Cardiac fibroblast (primary cell): ENCODE measurements around the gene TRAF2.
"Not testable (repeated sequence)": the region's sequence is repeated elsewhere in the genome, so short reads cannot be mapped to it uniquely, and the experiment has no call there.

ENCODE experiments used
- DNase-seq, 2 donors: peaks; one replicate each; pipeline versions ENCODE4 v3.0.0 to v3.0.0-alpha.2; 2010; ENCODE audit warnings: low read depth in 2 of 2
- H3K4me3 ChIP-seq, 2 donors: replicated peaks in 1 of 2; 1 replicate in 1 of 2; 2 replicates in 1 of 2; pipeline ENCODE4 v1.5.1; 2011; ENCODE audit warnings: low read depth in 2 of 2, low read length in 2 of 2, mild to moderate bottlenecking in 2 of 2, moderate library complexity in 1 of 2
- TF ChIP-seq, protein P1 (sequence below): IDR thresholded peaks from one replicate; pipeline ENCODE4 v1.5.1; 2011; ENCODE audit warnings: low read depth, mild to moderate bottlenecking, low read length, inconsistent platforms

TRAF2 gene

GRCh38 chr9:136867917-136868316 is 18.4 kb upstream of the TRAF2 start:
- TF ChIP-seq, protein P1, sequence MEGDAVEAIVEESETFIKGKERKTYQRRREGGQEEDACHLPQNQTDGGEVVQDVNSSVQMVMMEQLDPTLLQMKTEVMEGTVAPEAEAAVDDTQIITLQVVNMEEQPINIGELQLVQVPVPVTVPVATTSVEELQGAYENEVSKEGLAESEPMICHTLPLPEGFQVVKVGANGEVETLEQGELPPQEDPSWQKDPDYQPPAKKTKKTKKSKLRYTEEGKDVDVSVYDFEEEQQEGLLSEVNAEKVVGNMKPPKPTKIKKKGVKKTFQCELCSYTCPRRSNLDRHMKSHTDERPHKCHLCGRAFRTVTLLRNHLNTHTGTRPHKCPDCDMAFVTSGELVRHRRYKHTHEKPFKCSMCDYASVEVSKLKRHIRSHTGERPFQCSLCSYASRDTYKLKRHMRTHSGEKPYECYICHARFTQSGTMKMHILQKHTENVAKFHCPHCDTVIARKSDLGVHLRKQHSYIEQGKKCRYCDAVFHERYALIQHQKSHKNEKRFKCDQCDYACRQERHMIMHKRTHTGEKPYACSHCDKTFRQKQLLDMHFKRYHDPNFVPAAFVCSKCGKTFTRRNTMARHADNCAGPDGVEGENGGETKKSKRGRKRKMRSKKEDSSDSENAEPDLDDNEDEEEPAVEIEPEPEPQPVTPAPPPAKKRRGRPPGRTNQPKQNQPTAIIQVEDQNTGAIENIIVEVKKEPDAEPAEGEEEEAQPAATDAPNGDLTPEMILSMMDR, result no peak
- no peak overlapping the region for H3K4me3 ChIP-seq
- no peak for DNase-seq

DNA sequence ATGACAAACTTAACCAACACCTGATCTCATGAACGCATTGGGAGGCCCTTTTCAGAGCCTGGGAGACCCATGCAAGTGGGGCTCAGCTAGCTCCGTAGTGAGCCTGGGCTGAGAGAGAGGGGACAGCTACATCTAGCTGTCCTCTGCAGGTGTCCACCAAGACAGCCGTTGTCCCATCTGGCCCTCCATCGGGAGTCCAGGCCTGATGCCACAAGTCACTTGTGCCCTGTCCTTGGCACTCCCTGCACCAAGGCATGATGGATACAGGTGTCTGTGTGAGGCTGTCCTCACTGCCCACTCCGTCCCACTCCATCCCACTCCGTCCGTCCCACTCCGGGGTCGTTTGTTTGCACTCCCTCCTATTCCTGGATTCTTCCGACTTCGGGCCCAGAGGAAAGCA is 17.7 kb upstream of the TRAF2 start:
- TF ChIP-seq, protein P1, result no peak
- no peak for DNase-seq
- no peak overlapping the region for H3K4me3 ChIP-seq

DNA sequence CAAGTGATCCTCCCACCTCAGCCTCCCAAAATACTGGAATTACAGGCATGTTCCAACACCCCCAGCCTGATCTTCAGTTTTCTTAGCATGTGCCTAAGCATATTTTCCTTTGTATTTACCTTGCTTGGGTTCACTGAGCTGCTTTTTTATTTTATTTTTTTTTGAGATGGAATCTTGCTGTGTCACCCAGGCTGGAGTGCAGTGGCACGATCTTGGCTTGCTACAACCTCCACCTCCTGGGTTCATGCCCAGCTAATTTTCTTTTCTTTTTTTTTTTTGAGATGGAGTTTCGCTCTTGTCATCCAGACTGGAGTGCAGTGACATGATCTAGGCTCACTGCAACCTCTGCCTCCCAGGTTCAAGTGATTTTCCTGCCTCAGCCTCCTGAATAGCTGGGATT is 16.7 kb upstream of the TRAF2 start:
- not testable (repeated sequence) for DNase-seq, H3K4me3 ChIP-seq

DNA sequence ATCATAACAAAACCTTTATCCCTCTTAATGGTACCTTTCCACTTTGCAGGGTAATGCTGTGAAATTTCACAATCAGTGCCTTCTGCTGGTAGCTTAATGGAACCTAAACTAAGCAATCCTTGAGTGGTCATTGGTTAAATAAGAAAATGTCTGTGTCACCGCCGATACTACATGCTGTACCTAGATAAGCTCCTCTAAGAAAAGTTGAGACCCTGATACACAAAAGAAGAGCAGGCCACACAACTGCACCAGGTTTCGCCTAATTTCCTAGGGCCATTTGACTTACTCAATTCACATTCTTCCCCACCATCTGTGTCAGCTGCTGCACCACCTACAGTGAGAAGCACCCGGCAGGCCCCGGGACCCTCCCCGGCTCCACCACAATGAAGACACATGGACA is 11.2 kb upstream of the TRAF2 start:
- DNase-seq, result no peak
- no peak overlapping the region for H3K4me3 ChIP-seq
- TF ChIP-seq, protein P1, result no peak

DNA sequence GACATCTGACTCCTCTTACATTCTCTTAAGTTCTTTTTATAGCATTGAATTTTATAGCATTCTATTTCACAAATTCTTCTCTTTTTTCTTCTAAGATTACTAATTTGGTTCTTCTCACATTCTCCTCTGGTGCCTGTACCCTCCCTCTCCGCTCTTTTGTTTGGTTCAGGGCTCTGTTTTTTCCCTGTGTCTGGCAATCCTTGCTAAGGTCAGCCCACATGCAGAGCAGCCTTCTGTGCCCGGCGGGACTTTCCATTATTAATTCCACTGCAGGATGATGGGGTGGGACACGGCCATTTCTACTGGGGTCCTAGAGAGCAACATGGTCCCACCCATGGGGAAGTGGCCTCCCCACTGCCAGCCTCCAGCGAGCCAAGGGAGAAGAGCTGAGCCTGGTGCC is 9.8 kb upstream of the TRAF2 start:
- TF ChIP-seq, protein P1, result no peak
- no peak overlapping the region for H3K4me3 ChIP-seq
- DNase-seq, result no peak

DNA sequence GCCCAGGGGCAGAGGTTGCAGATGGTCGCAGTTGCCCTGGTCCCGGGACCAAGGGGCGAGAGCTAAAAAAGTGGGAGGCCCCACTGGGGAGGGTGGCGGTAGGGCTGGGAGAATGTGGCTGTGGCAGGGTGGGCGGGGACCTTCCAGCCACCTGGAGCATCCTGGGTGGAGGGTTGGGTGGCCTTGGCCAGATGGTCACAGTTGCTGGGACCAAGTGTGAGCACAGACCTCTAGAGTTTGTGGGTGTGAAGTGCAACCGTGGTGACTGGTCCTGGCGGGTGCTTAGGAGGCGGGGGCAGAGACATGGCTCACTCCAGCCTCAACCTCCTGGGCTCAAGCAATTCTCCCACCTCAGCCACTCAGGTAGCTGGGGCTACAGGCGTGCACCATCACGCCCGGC is 5.7 kb upstream of the TRAF2 start:
- H3K4me3 ChIP-seq, result no peak overlapping the region
- DNase-seq, result no peak
- TF ChIP-seq, protein P1, result no peak

DNA sequence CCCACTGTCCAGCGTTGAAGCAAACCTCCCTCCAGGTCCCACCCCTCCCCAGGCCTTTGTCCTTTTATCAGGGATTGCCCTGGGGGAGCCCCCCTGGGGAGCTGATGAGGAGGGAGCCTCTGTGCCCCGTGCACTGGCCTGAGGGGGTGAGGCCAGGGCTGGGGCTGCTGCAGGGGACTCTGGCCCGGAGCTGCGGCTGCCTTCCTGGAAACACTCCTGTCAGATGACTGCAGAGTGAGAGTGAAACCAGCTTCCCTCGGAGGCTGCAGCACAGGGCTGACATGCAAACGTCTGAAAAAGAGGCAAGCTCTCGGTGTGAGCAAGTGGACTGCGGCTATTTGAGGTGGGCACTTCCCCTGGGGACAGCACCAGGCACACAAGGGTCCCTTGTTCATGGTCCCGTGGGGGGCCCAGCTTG is 4.6 kb upstream of the TRAF2 start:
- TF ChIP-seq, protein P1, result no peak
- peak overlapping the region; percentile 5 to 14 for H3K4me3 ChIP-seq
- DNase-seq, result peak in 1 of 2 donors; percentile 60
